GM20000 (cell line): Measurements from ENCODE around the gene NEURL1.

ENCODE experiments used
- DNase-seq: peaks from one replicate; pipeline ENCODE4 v3.0.0; 2012; ENCODE audit warnings: low spot score
- CTCF ChIP-seq: IDR thresholded peaks from 2 replicates; pipeline ENCODE4 v1.5.1; 2012; ENCODE audit warnings: mild to moderate bottlenecking, control low read depth; ENCODE audit errors: extremely low read depth, missing control alignments

The NEURL1 gene

GRCh38 chr10:103572347-103573204 is 79.1 kb downstream of the NEURL1 start:
- DNase-seq, result no peak
- TF ChIP-seq CTCF, result no peak

- no peak for DNase-seq
- no peak for TF ChIP-seq CTCF
These were observed 79.6 kb downstream of the NEURL1 start for GRCh38 chr10:103573205-103573487.

GRCh38 chr10:103574097-103575061 is 80.9 kb downstream of the NEURL1 start:
- DNase-seq, result no peak
- TF ChIP-seq CTCF, result no peak

GRCh38 chr10:103575416-103576075 is 82.0 kb downstream of the NEURL1 start:
- TF ChIP-seq CTCF, result no peak
- no peak for DNase-seq

- DNase-seq, result no peak
- no peak for TF ChIP-seq CTCF
These were observed 82.6 kb downstream of the NEURL1 start for GRCh38 chr10:103576076-103576471.

GRCh38 chr10:103576862-103577261 is 83.4 kb downstream of the NEURL1 start:
- no peak for DNase-seq
- no peak for TF ChIP-seq CTCF
